ENCODE results near the gene DOCK4. TPM values are rescaled to one million over a fixed set of nuclear protein-coding genes. Genes with fewer than 3 reads are reported as not detected.

Gene DOCK4
- total and polyA plus RNA-seq, 10 of the 15 experiments (the other 5 are each of a cell fraction or from before 2014, with no cell fraction given): 0.03 to 0.73 (median 0.38) TPM

GRCh38 chr7:111914291-111914690 lies 291.9 kb downstream of the DOCK4 start:
- Histone ChIP-seq H3K9me3 (replicated peaks; ENCODE audit: control insufficient read depth, insufficient read depth, low read length) (no peaks in the 10 kb centered on the region), H4K20me1 (ENCODE audit: control insufficient read depth, insufficient read depth) (no peaks in the 10 kb centered on the region), H3K27me3 (replicated peaks in 1 of 2; ENCODE audit: control insufficient read depth in 2 of 2, insufficient read depth in 2 of 2, low read length in 1 of 2) (no peaks in the 10 kb centered on the region), H2AFZ (ENCODE audit: control insufficient read depth, low read depth, low read length) (no peak overlapping the region), H3K4me1 (ENCODE audit: control insufficient read depth, insufficient read depth, low read length) (no peaks in the 10 kb centered on the region), H3K4me3 (no peak overlapping the region), H3K27ac (ENCODE audit: control insufficient read depth, insufficient read depth) (no peak overlapping the region), H3K4me2 (ENCODE audit: control insufficient read depth, insufficient read depth) (no peak overlapping the region), H3K79me2 (ENCODE audit: control insufficient read depth, insufficient read depth, low read length) (no peaks in the 10 kb centered on the region), H3K9ac (ENCODE audit: control insufficient read depth, insufficient read depth, low read length) (no peak overlapping the region), H3K36me3 (ENCODE audit: control insufficient read depth in 2 of 2, insufficient read depth in 2 of 2, low read length in 1 of 2) (no peaks in the 10 kb centered on the region)
- no TSS peak for BruUV-seq (replicated peaks)
- POLR2A ChIA-PET: no interaction called here
- SMC1A ChIA-PET (ENCODE audit: uncharacterized antibody, unreplicated experiment): no interaction called here
- RAD21 ChIA-PET (ENCODE audit: unreplicated experiment): no interaction called here
- no peak for ATAC-seq
- no peak for DNase-seq (ENCODE audit: low read depth, low spot score)
- in situ Hi-C loops (cut with MboI) (no loop called here), intact Hi-C loops (cut with micrococcal nuclease; ENCODE audit: unreplicated experiment) (no loop called here)
- CTCF ChIA-PET: no interaction called here
- WGBS (ENCODE audit: insufficient coverage, insufficient replicate concordance, low lambda C conversion rate, missing lambda C conversion rate): 26% methylated on average over 3 of the region's 3 CpGs
- FAIRE-seq: no peak
- TF ChIP-seq NBN (IDR thresholded peaks at IDR 0.05) (no peak), REST (IDR thresholded peaks at IDR 0.05; ENCODE audit: low read depth, low read length) (no peak), RB1 (IDR thresholded peaks at IDR 0.05; ENCODE audit: borderline replicate concordance) (no peak), SUZ12 (IDR thresholded peaks at IDR 0.05; ENCODE audit: unreplicated experiment) (no peak), BCL11A (IDR thresholded peaks at IDR 0.05; ENCODE audit: low read depth, low read length) (no peak)
